HTR-8/SVneo (cell line): ENCODE results near the gene TASP1.
"Not testable (repeated sequence)": the region's sequence is repeated elsewhere in the genome, so short reads cannot be mapped to it uniquely, and the experiment has no call there.

ENCODE experiments used
- DNase-seq: peaks from one replicate; pipeline ENCODE4 v3.0.0; 2011; ENCODE audit warnings: low spot score, mixed read lengths; ENCODE audit not compliant: insufficient read length
- FAIRE-seq: peaks from 2 replicates; lab custom pipeline; 2011; peaks lifted over from hg19 to GRCh38; lab: Jason Lieb, UNC

Gene TASP1

GRCh38 chr20:13638496-13639149 lies at the start of gene TASP1:
TSS of gene TASP1 (minus strand) at chr20:13638932. CDS start at chr20:13630078, 8,854 bp downstream.
- FAIRE-seq (peak; percentile 92), DNase-seq (peak; percentile 97)

GRCh38 chr20:13687815-13688214 lies 49.1 kb upstream of the TASP1 start:
- FAIRE-seq = no peak
- DNase-seq = no peak

GRCh38 chr20:13685623-13686022 lies 46.9 kb upstream of the TASP1 start:
- DNase-seq (no peak), FAIRE-seq (no peak)

- no peak for FAIRE-seq
- DNase-seq = no peak
Observed at GRCh38 chr20:13684566-13685222, 46.0 kb upstream of the TASP1 start.

- FAIRE-seq (no peak), DNase-seq (no peak)
Observed at GRCh38 chr20:13683833-13684232, 45.1 kb upstream of the TASP1 start.

GRCh38 chr20:13681248-13682125 lies 42.8 kb upstream of the TASP1 start:
- FAIRE-seq (no peak), DNase-seq (no peak)

- FAIRE-seq (no peak), DNase-seq (no peak)
Observed at GRCh38 chr20:13678944-13679343, 40.2 kb upstream of the TASP1 start.

- FAIRE-seq (no peak), DNase-seq (no peak)
Observed at GRCh38 chr20:13677241-13677640, 38.5 kb upstream of the TASP1 start.

GRCh38 chr20:13676682-13677081 lies 38.0 kb upstream of the TASP1 start:
- no peak for DNase-seq
- no peak for FAIRE-seq

GRCh38 chr20:13672690-13673089 lies 34.0 kb upstream of the TASP1 start:
- no peak for FAIRE-seq
- no peak for DNase-seq

- FAIRE-seq = no peak
- DNase-seq = no peak
Observed at GRCh38 chr20:13671916-13672378, 33.2 kb upstream of the TASP1 start.

GRCh38 chr20:13671512-13671911 lies 32.8 kb upstream of the TASP1 start:
- FAIRE-seq = no peak
- DNase-seq = no peak

GRCh38 chr20:13670160-13670559 lies 31.4 kb upstream of the TASP1 start:
- FAIRE-seq (no peak), DNase-seq (no peak)

GRCh38 chr20:13665709-13666395 lies 27.1 kb upstream of the TASP1 start:
- no peak for DNase-seq
- no peak for FAIRE-seq

GRCh38 chr20:13661070-13661685 lies 22.4 kb upstream of the TASP1 start:
- FAIRE-seq (no peak), DNase-seq (no peak)

- DNase-seq (no peak), FAIRE-seq (no peak)
Observed at GRCh38 chr20:13659288-13659687, 20.6 kb upstream of the TASP1 start.

GRCh38 chr20:13658060-13658459 lies 19.3 kb upstream of the TASP1 start:
- FAIRE-seq, DNase-seq: not testable (repeated sequence)

GRCh38 chr20:13656721-13657368 lies 18.1 kb upstream of the TASP1 start:
- DNase-seq = no peak
- no peak for FAIRE-seq

GRCh38 chr20:13654463-13655023 lies 15.8 kb upstream of the TASP1 start:
- no peak for FAIRE-seq

More at GRCh38 chr20:13654463-13655023, 15.8 kb upstream of the TASP1 start:
- no peak for DNase-seq
